WTC11 (cell line): ENCODE results near the gene DNAL4. TPM values are rescaled to one million over a fixed set of nuclear protein-coding genes. Genes with fewer than 3 reads are reported as not detected.

Experiments used
- ATAC-seq: fragments of 200-7000 bp; cut with Tn5 transposase; 2 replicates; pipeline ENCODE4 v1.10.0; 2021; ENCODE audit warnings: mild to moderate bottlenecking, moderate library complexity
- CTCF ChIA-PET: fragments of 300-600 bp; sonication (Branson Sonifier 250); formaldehyde crosslinking; loops from one replicate; lab custom pipeline; 2021; ENCODE audit warnings: antibody characterized with exemption; lab: Charles Lee
- POLR2A ChIA-PET: fragments of 350-600 bp; sonication (Branson Sonifier 250); formaldehyde crosslinking; loops from one replicate; lab custom pipeline; 2021; ENCODE audit warnings: antibody characterized with exemption; lab: Charles Lee
- DNase-seq: peaks from one replicate; pipeline ENCODE4 v3.0.0; 2021; ENCODE audit warnings: low spot score
- H3K27ac Mint-ChIP-seq: 2 replicates; pipeline ENCODE4 v1.8.0; 2021; ENCODE audit warnings: mixed read lengths
- H3K27me3 Mint-ChIP-seq: 2 replicates; pipeline ENCODE4 v1.8.0; 2021; ENCODE audit warnings: low read depth, mild to moderate bottlenecking, moderate library complexity, mixed read lengths
- H3K36me3 Mint-ChIP-seq: 2 replicates; pipeline ENCODE4 v1.8.0; 2021; ENCODE audit warnings: mixed read lengths
- H3K4me1 Mint-ChIP-seq: 2 replicates; pipeline ENCODE4 v1.8.0; 2022; ENCODE audit warnings: mixed read lengths
- H3K4me3 Mint-ChIP-seq: 2 replicates; pipeline ENCODE4 v1.8.0; 2021; ENCODE audit warnings: mild to moderate bottlenecking, moderate library complexity, mixed read lengths
- H3K9me3 Mint-ChIP-seq: 2 replicates; pipeline ENCODE4 v1.8.0; 2021; ENCODE audit warnings: mixed read lengths
- CBFB ChIP-seq: sonication (generic); formaldehyde crosslinking; IDR thresholded peaks from 2 replicates; pipeline ENCODE4 v1.8.1; 2022; ENCODE audit warnings: mild to moderate bottlenecking, low read depth, missing genetic modification reagents
- FOXK1 ChIP-seq: sonication (generic); formaldehyde crosslinking; IDR thresholded peaks from 2 replicates; pipeline ENCODE4 v1.8.0; 2022; ENCODE audit warnings: mild to moderate bottlenecking, moderate library complexity, missing genetic modification reagents
- FOXP1 ChIP-seq: sonication (generic); formaldehyde crosslinking; IDR thresholded peaks from 2 replicates; pipeline ENCODE4 v1.8.0; 2022; ENCODE audit warnings: missing genetic modification reagents, mild to moderate bottlenecking, moderate library complexity, borderline replicate concordance
- IRF2 ChIP-seq: sonication (generic); formaldehyde crosslinking; IDR thresholded peaks from 2 replicates; pipeline ENCODE4 v1.8.0; 2022; ENCODE audit warnings: low read depth, missing genetic modification reagents, borderline replicate concordance
- KAT7 ChIP-seq: sonication (generic); formaldehyde crosslinking; IDR thresholded peaks from 2 replicates; pipeline ENCODE4 v1.8.1; 2023; ENCODE audit warnings: missing genetic modification reagents, mild to moderate bottlenecking, borderline replicate concordance
- MXD4 ChIP-seq: fragments of 250-450 bp; sonication (Bioruptor Pico); IDR thresholded peaks from 2 replicates; pipeline ENCODE4 v1.8.0; 2021; ENCODE audit warnings: mild to moderate bottlenecking, moderate library complexity, borderline replicate concordance
- NFATC4 ChIP-seq: fragments of 250-450 bp; sonication (Bioruptor Pico); IDR thresholded peaks from 2 replicates; pipeline ENCODE4 v1.9.0; 2021; ENCODE audit warnings: mild to moderate bottlenecking
- NR2C2 ChIP-seq: sonication (generic); formaldehyde crosslinking; IDR thresholded peaks from 2 replicates; pipeline ENCODE4 v1.8.0; 2022; ENCODE audit warnings: mild to moderate bottlenecking, missing genetic modification reagents
- NR3C1 ChIP-seq: sonication (generic); formaldehyde crosslinking; conservative IDR thresholded peaks from 2 replicates; pipeline ENCODE4 v1.8.1; 2023; ENCODE audit warnings: low read depth, mild to moderate bottlenecking, missing genetic modification reagents
- PRRX2 ChIP-seq: fragments of 250-450 bp; sonication (Bioruptor Pico); IDR thresholded peaks from 2 replicates; pipeline ENCODE4 v1.8.0; 2021; ENCODE audit warnings: mild to moderate bottlenecking
- RELA ChIP-seq: sonication (generic); formaldehyde crosslinking; IDR thresholded peaks from 2 replicates; pipeline ENCODE4 v1.8.1; 2022; ENCODE audit warnings: missing genetic modification reagents, mild to moderate bottlenecking, borderline replicate concordance
- RORB ChIP-seq: fragments of 250-450 bp; sonication (Bioruptor Pico); IDR thresholded peaks from 2 replicates; pipeline ENCODE4 v1.9.0; 2021; ENCODE audit warnings: mild to moderate bottlenecking
- SMAD3 ChIP-seq: sonication (generic); formaldehyde crosslinking; IDR thresholded peaks from 2 replicates; pipeline ENCODE4 v1.8.0; 2022; ENCODE audit warnings: missing genetic modification reagents, mild to moderate bottlenecking, borderline replicate concordance
- SMAD4 ChIP-seq: sonication (generic); formaldehyde crosslinking; IDR thresholded peaks from 2 replicates; pipeline ENCODE4 v1.8.0; 2022; ENCODE audit warnings: mild to moderate bottlenecking, missing genetic modification reagents
- ZNF138 ChIP-seq: sonication (generic); formaldehyde crosslinking; conservative IDR thresholded peaks from 2 replicates; pipeline ENCODE4 v1.8.1; 2022; ENCODE audit warnings: mild to moderate bottlenecking, moderate library complexity, missing genetic modification reagents
- ZNF219 ChIP-seq: sonication (generic); formaldehyde crosslinking; IDR thresholded peaks from 2 replicates; pipeline ENCODE4 v1.8.0; 2023; ENCODE audit warnings: missing genetic modification reagents, mild to moderate bottlenecking, borderline replicate concordance
- ZNF416 ChIP-seq: fragments of 250-450 bp; sonication (Bioruptor Pico); IDR thresholded peaks from 2 replicates; pipeline ENCODE4 v1.9.0; 2021; ENCODE audit warnings: mild to moderate bottlenecking, inconsistent platforms
- ZNF423 ChIP-seq: fragments of 250-450 bp; sonication (Bioruptor Pico); IDR thresholded peaks from 2 replicates; pipeline ENCODE4 v2.1.2; 2022; ENCODE audit warnings: mild to moderate bottlenecking, moderate library complexity
- ZNF671 ChIP-seq: fragments of 250-450 bp; sonication (Bioruptor Pico); IDR thresholded peaks from 2 replicates; pipeline ENCODE4 v1.8.0; 2021; ENCODE audit warnings: mild to moderate bottlenecking
- total RNA-seq: library from RNA; stranded (reverse); gene quantifications from 3 replicates; pipeline ENCODE4 v1.2.3, GENCODE V29; 2021
- TF ChIP-seq, protein P1 (sequence below): sonication (generic); formaldehyde crosslinking; conservative IDR thresholded peaks from 2 replicates; pipeline ENCODE4 v1.8.1; 2023; ENCODE audit warnings: mild to moderate bottlenecking, low read depth, missing genetic modification reagents, moderate library complexity
- TF ChIP-seq, protein P2 (sequence below): sonication (generic); formaldehyde crosslinking; IDR thresholded peaks from 2 replicates; pipeline ENCODE4 v1.8.0; 2022; ENCODE audit warnings: mild to moderate bottlenecking, missing genetic modification reagents
- TF ChIP-seq, protein P3 (sequence below): sonication (generic); formaldehyde crosslinking; IDR thresholded peaks from 2 replicates; pipeline ENCODE4 v1.8.0; 2022; ENCODE audit warnings: mild to moderate bottlenecking, missing genetic modification reagents
- TF ChIP-seq, protein P4 (sequence below): sonication (generic); formaldehyde crosslinking; IDR thresholded peaks from 2 replicates; pipeline ENCODE4 v1.8.0; 2023; ENCODE audit warnings: missing genetic modification reagents
- TF ChIP-seq, protein P5 (sequence below): fragments of 250-450 bp; sonication (Bioruptor Pico); IDR thresholded peaks from 2 replicates; pipeline ENCODE4 v1.9.0; 2021; ENCODE audit warnings: mild to moderate bottlenecking
- TF ChIP-seq, protein P6 (sequence below): fragments of 250-450 bp; sonication (Bioruptor Pico); IDR thresholded peaks from 2 replicates; pipeline ENCODE4 v1.8.0; 2021; ENCODE audit warnings: mild to moderate bottlenecking
- TF ChIP-seq, protein P7 (sequence below): sonication (generic); formaldehyde crosslinking; IDR thresholded peaks from 2 replicates; pipeline ENCODE4 v1.8.1; 2023; ENCODE audit warnings: mild to moderate bottlenecking, missing genetic modification reagents, moderate library complexity
- TF ChIP-seq, protein P8 (sequence below): sonication (generic); formaldehyde crosslinking; IDR thresholded peaks from 2 replicates; pipeline ENCODE4 v1.8.0; 2022; ENCODE audit warnings: mild to moderate bottlenecking, missing genetic modification reagents

DNAL4 gene
- total RNA-seq, 1 experiment from 2014 or later: 11.8 TPM

DNA sequence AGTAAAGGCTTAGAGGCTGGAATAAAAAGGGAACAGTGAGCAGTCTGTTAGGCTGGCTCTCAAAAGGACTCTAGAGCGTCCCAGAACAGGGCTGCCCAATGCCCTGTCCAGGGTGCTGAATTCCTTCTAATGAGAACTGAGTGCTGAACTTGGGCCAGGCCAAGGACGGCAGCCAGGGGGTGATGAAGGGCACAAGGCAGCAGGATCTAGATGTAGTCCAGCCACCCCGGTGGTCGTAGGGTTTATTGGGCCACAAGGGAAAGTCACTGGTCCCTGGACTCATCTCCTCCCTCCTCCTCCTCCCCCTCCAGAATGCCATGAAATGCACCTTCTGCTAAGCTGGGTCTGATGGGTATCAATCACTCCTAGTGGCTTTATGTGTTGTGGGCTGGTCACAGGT is 30.6 kb upstream of the DNAL4 start:
- ATAC-seq (peak; percentile 99), DNase-seq (peak; percentile 89)
- POLR2A ChIA-PET: no interaction called here
- H3K27me3 Mint-ChIP-seq: peaks cover under 1% of the 10 kb centered on the region
- no peaks in the 10 kb centered on the region for H3K36me3 Mint-ChIP-seq
- H3K9me3 Mint-ChIP-seq: no peaks in the 10 kb centered on the region
- H3K27ac Mint-ChIP-seq: no peak overlapping the region
- no peak overlapping the region for H3K4me3 Mint-ChIP-seq
- CTCF ChIA-PET: interaction anchor here (1.2 to 5.8 kb wide), 3 partner anchors 9 to 56 kb away, joined by 4 to 31 read pairs (median 5); no protein-coding TSS in a partner anchor
- peaks cover 3% of the 10 kb centered on the region; the same call in 1 of the 2 replicates for H3K4me1 Mint-ChIP-seq
- peak; percentile 79; the same call in 1 of the 2 replicates for TF ChIP-seq FOXP1
- no peak for TF ChIP-seq IRF2 (CRISPR knock-in tag)
- TF ChIP-seq FOXK1 (CRISPR knock-in tag): no peak
- no peak for TF ChIP-seq CBFB (CRISPR knock-in tag)
- TF ChIP-seq, protein P1, sequence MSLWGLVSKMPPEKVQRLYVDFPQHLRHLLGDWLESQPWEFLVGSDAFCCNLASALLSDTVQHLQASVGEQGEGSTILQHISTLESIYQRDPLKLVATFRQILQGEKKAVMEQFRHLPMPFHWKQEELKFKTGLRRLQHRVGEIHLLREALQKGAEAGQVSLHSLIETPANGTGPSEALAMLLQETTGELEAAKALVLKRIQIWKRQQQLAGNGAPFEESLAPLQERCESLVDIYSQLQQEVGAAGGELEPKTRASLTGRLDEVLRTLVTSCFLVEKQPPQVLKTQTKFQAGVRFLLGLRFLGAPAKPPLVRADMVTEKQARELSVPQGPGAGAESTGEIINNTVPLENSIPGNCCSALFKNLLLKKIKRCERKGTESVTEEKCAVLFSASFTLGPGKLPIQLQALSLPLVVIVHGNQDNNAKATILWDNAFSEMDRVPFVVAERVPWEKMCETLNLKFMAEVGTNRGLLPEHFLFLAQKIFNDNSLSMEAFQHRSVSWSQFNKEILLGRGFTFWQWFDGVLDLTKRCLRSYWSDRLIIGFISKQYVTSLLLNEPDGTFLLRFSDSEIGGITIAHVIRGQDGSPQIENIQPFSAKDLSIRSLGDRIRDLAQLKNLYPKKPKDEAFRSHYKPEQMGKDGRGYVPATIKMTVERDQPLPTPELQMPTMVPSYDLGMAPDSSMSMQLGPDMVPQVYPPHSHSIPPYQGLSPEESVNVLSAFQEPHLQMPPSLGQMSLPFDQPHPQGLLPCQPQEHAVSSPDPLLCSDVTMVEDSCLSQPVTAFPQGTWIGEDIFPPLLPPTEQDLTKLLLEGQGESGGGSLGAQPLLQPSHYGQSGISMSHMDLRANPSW (CRISPR knock-in tag): no peak
- TF ChIP-seq MXD4 (CRISPR knock-in tag): no peak
- TF ChIP-seq ZNF423 (CRISPR knock-in tag): no peak
- TF ChIP-seq, protein P2, sequence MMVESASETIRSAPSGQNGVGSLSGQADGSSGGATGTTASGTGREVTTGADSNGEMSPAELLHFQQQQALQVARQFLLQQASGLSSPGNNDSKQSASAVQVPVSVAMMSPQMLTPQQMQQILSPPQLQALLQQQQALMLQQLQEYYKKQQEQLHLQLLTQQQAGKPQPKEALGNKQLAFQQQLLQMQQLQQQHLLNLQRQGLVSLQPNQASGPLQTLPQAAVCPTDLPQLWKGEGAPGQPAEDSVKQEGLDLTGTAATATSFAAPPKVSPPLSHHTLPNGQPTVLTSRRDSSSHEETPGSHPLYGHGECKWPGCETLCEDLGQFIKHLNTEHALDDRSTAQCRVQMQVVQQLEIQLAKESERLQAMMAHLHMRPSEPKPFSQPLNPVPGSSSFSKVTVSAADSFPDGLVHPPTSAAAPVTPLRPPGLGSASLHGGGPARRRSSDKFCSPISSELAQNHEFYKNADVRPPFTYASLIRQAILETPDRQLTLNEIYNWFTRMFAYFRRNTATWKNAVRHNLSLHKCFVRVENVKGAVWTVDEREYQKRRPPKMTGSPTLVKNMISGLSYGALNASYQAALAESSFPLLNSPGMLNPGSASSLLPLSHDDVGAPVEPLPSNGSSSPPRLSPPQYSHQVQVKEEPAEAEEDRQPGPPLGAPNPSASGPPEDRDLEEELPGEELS: peak; percentile 87
- no peak for TF ChIP-seq NFATC4
- TF ChIP-seq ZNF416: no peak
- TF ChIP-seq SMAD3 (CRISPR knock-in tag): peak; percentile 94
- no peak for TF ChIP-seq NR3C1 (CRISPR knock-in tag)
- TF ChIP-seq, protein P3, sequence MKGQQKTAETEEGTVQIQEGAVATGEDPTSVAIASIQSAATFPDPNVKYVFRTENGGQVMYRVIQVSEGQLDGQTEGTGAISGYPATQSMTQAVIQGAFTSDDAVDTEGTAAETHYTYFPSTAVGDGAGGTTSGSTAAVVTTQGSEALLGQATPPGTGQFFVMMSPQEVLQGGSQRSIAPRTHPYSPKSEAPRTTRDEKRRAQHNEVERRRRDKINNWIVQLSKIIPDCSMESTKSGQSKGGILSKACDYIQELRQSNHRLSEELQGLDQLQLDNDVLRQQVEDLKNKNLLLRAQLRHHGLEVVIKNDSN (CRISPR knock-in tag): peak; percentile 66; the same call in 1 of the 2 replicates
- no peak for TF ChIP-seq RORB (CRISPR knock-in tag)
- TF ChIP-seq, protein P4, sequence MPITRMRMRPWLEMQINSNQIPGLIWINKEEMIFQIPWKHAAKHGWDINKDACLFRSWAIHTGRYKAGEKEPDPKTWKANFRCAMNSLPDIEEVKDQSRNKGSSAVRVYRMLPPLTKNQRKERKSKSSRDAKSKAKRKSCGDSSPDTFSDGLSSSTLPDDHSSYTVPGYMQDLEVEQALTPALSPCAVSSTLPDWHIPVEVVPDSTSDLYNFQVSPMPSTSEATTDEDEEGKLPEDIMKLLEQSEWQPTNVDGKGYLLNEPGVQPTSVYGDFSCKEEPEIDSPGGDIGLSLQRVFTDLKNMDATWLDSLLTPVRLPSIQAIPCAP: no peak
- TF ChIP-seq, protein P5, sequence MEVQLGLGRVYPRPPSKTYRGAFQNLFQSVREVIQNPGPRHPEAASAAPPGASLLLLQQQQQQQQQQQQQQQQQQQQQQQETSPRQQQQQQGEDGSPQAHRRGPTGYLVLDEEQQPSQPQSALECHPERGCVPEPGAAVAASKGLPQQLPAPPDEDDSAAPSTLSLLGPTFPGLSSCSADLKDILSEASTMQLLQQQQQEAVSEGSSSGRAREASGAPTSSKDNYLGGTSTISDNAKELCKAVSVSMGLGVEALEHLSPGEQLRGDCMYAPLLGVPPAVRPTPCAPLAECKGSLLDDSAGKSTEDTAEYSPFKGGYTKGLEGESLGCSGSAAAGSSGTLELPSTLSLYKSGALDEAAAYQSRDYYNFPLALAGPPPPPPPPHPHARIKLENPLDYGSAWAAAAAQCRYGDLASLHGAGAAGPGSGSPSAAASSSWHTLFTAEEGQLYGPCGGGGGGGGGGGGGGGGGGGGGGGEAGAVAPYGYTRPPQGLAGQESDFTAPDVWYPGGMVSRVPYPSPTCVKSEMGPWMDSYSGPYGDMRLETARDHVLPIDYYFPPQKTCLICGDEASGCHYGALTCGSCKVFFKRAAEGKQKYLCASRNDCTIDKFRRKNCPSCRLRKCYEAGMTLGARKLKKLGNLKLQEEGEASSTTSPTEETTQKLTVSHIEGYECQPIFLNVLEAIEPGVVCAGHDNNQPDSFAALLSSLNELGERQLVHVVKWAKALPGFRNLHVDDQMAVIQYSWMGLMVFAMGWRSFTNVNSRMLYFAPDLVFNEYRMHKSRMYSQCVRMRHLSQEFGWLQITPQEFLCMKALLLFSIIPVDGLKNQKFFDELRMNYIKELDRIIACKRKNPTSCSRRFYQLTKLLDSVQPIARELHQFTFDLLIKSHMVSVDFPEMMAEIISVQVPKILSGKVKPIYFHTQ (CRISPR knock-in tag): no peak
- TF ChIP-seq ZNF138 (CRISPR knock-in tag): no peak
- TF ChIP-seq NR2C2 (CRISPR knock-in tag): no peak; the same call in 1 of the 2 replicates
- TF ChIP-seq, protein P6, sequence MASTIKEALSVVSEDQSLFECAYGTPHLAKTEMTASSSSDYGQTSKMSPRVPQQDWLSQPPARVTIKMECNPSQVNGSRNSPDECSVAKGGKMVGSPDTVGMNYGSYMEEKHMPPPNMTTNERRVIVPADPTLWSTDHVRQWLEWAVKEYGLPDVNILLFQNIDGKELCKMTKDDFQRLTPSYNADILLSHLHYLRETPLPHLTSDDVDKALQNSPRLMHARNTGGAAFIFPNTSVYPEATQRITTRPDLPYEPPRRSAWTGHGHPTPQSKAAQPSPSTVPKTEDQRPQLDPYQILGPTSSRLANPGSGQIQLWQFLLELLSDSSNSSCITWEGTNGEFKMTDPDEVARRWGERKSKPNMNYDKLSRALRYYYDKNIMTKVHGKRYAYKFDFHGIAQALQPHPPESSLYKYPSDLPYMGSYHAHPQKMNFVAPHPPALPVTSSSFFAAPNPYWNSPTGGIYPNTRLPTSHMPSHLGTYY (CRISPR knock-in tag): no peak
- TF ChIP-seq, protein P7, sequence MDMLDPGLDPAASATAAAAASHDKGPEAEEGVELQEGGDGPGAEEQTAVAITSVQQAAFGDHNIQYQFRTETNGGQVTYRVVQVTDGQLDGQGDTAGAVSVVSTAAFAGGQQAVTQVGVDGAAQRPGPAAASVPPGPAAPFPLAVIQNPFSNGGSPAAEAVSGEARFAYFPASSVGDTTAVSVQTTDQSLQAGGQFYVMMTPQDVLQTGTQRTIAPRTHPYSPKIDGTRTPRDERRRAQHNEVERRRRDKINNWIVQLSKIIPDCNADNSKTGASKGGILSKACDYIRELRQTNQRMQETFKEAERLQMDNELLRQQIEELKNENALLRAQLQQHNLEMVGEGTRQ: no peak
- TF ChIP-seq KAT7 (CRISPR knock-in tag): no peak
- no peak for TF ChIP-seq RELA (CRISPR knock-in tag)
- TF ChIP-seq ZNF219 (CRISPR knock-in tag): peak; percentile 73; the same call in 1 of the 2 replicates
- TF ChIP-seq ZNF671: no peak
- no peak for TF ChIP-seq PRRX2 (CRISPR knock-in tag)
- peak; percentile 84; the same call in 1 of the 2 replicates for TF ChIP-seq SMAD4 (CRISPR knock-in tag)
- TF ChIP-seq, protein P8, sequence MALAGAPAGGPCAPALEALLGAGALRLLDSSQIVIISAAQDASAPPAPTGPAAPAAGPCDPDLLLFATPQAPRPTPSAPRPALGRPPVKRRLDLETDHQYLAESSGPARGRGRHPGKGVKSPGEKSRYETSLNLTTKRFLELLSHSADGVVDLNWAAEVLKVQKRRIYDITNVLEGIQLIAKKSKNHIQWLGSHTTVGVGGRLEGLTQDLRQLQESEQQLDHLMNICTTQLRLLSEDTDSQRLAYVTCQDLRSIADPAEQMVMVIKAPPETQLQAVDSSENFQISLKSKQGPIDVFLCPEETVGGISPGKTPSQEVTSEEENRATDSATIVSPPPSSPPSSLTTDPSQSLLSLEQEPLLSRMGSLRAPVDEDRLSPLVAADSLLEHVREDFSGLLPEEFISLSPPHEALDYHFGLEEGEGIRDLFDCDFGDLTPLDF (CRISPR knock-in tag): peak; percentile 79; the same call in 1 of the 2 replicates
